Chondrocyte (in vitro differentiated cells): ENCODE data around the gene AMH. TPM values are rescaled to one million over a fixed set of nuclear protein-coding genes. Genes with fewer than 3 reads are reported as not detected.
A peak's percentile ranks its signal among the peaks of the same experiment; 100 is the strongest.

Source experiments
- DNase-seq: peaks from one replicate; pipeline ENCODE4 v3.0.0; 2021; ENCODE audit warnings: mixed read lengths, low spot score
- H3K27ac Mint-ChIP-seq: one replicate; pipeline ENCODE4 v1.8.0; 2021; ENCODE audit warnings: mild to moderate bottlenecking, moderate library complexity, mixed read lengths; ENCODE audit not compliant: unreplicated experiment
- H3K27me3 Mint-ChIP-seq: 2 replicates; pipeline ENCODE4 v1.8.0; 2021; ENCODE audit warnings: low read depth, mixed read lengths
- H3K36me3 Mint-ChIP-seq: 2 replicates; pipeline ENCODE4 v1.8.0; 2021; ENCODE audit warnings: low read depth, mixed read lengths
- H3K4me1 Mint-ChIP-seq: 2 replicates; pipeline ENCODE4 v1.8.0; 2021; ENCODE audit warnings: low read depth, mild to moderate bottlenecking, mixed read lengths
- H3K4me3 Mint-ChIP-seq: one replicate; pipeline ENCODE4 v1.8.0; 2021; ENCODE audit warnings: mild to moderate bottlenecking, moderate library complexity, mixed read lengths; ENCODE audit not compliant: unreplicated experiment
- H3K9me3 Mint-ChIP-seq: 2 replicates; pipeline ENCODE4 v1.8.0; 2021; ENCODE audit warnings: low read depth, mixed read lengths
- total RNA-seq: library from RNA; stranded (reverse); gene quantifications from 3 replicates; pipeline ENCODE4 v1.2.1, GENCODE V29; 2021
- TF ChIP-seq, protein P1 (sequence below): fragments of 200-600 bp; sonication (generic); IDR thresholded peaks from 2 replicates; pipeline ENCODE4 v1.5.0; 2021; ENCODE audit warnings: antibody characterized with exemption, mild to moderate bottlenecking, moderate library complexity

The AMH gene
- total RNA-seq, 1 donor from 2014 or later, result 10.8 TPM

DNA sequence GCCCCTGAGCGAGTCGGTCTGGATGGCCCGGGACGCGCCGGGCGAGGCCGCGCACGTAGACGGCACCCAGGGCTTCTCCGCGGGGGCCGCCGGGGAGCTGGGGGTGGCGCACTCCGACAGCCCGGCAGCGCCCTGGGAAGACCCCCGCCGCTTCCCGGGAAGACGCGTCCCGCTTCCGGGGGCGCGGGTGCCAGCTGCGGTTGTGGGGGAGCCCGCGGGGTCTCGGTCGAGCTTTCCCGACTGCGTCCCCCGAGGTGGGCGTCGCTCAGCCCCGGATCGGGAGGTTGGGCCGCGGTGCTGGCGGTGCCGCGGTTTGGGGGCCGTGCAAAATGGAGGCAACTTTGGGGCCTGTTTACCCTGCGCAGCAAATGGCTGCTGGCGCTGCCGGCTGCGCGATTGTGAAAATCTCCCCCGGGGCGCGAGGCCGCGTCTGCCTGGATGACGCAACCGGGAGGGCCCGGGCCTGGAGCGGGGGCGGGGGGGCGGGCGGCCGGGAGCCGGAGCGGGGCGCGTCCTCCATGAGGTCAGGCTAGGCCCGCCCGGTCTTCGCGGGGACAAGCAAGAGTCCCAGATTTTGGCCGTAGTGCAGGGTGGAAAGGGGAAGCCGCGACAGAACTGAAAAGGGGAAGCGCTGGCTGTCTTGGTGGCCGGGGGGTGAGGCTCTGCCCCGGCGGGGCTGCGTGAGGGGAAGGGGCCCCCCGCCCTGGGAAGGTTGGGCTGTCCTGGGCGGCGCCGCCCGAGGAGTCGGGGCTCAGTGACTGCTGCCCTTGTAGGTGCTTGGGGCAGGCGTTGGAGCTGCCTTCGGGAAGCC lies 21.5 kb downstream of the AMH start:
- Mint-ChIP-seq H3K4me1 (peaks cover 45% of the 10 kb centered on the region), H3K27me3 (no peaks in the 10 kb centered on the region), H3K27ac (peak overlapping the region; percentile 88)

DNA sequence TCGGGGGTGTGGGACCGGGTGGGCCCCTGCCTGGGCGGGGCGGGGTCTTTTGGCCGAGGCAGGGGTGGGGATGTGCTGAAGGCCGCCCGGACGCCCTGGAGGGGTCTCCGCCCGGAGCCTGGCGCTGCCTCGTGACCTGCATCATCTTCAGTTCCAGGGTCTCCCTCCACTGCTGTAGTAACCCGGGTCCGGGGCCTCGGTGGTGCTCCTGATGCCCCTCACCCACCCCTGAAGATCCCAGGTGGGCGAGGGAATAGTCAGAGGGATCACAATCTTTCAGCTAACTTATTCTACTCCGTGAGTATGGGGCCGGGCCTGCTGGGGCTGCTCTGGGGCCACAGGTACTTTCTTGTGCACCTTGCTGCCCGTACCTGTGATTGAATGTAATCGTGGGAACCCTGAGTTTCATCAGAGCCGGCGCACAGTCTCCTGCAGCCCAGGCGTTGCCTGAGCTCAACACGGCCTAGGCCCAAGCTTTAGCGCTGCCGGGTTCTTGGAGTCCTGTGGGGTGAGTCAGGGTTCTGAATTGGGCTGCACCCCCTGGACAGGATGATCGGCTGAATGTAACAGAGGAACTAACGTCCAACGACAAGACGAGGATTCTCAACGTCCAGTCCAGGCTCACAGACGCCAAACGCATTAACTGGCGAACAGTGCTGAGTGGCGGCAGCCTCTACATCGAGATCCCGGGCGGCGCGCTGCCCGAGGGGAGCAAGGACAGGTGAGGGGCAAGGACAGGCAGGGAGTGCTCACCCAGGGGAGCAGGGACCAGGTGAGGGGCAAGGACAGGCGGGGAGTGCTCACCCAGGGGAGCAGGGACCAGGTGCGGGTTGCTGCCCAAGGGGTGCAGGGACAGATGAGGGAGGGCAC lies 22.3 kb downstream of the AMH start:
- Mint-ChIP-seq H3K27me3 (no peaks in the 10 kb centered on the region), H3K36me3 (peaks cover 11% of the 10 kb centered on the region), H3K9me3 (no peaks in the 10 kb centered on the region), H3K4me3 (peak overlapping the region; percentile 90), H3K27ac (peak overlapping the region; percentile 96), H3K4me1 (peaks cover 43% of the 10 kb centered on the region)
- DNase-seq, result no peak
- TF ChIP-seq, protein P1, sequence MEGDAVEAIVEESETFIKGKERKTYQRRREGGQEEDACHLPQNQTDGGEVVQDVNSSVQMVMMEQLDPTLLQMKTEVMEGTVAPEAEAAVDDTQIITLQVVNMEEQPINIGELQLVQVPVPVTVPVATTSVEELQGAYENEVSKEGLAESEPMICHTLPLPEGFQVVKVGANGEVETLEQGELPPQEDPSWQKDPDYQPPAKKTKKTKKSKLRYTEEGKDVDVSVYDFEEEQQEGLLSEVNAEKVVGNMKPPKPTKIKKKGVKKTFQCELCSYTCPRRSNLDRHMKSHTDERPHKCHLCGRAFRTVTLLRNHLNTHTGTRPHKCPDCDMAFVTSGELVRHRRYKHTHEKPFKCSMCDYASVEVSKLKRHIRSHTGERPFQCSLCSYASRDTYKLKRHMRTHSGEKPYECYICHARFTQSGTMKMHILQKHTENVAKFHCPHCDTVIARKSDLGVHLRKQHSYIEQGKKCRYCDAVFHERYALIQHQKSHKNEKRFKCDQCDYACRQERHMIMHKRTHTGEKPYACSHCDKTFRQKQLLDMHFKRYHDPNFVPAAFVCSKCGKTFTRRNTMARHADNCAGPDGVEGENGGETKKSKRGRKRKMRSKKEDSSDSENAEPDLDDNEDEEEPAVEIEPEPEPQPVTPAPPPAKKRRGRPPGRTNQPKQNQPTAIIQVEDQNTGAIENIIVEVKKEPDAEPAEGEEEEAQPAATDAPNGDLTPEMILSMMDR, result no peak

More for the DNA sequence above, 21.5 kb downstream of the AMH start:
- H3K36me3 Mint-ChIP-seq, result peaks cover 11% of the 10 kb centered on the region
- H3K9me3 Mint-ChIP-seq, result no peaks in the 10 kb centered on the region
- TF ChIP-seq, protein P1, result no peak
- no peak for DNase-seq
- H3K4me3 Mint-ChIP-seq, result peak overlapping the region; percentile 90

DNA sequence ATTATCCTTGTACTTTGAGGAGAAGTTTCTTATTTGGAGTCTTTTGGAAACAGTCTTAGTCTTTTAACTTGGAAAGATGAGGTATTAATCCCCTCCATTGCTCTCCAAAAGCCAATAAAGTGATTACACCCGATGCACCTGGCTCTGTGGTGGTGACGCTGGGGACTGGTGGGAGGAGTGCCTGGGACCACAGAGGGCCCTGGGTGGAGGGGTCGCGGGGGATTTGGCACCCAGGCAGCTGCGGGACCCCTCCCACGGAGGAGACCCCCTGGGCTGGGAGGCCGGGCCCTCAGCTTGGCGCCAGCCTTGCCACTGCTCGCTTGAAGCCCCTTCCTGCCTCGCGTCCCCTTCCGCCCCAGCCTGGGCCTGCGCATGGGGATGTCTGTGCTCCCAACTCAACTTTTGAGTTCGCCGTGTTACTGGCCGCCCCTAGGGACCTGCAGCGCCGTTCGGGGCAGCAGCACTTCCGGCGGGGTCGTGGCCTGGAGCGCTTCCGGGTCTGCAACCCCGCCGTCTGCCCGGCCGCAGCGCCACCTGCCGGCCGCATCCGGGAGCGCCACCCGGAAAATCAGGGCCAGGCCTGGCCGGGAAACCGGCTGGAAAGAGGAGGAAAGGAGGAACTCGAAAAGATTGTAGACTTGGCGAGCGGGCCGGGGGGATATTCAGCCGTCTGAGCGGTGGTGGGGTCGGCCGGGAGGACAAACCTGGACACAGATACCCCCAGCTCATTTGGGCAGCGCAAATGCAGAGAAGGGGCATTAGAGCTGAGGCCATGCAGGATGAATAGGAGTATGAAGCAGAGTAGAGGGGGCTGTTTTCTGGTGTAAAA lies 24.4 kb downstream of the AMH start:
- Mint-ChIP-seq H3K36me3 (peaks cover 14% of the 10 kb centered on the region), H3K9me3 (no peaks in the 10 kb centered on the region), H3K4me3 (peak overlapping the region; percentile 65), H3K27ac (peak overlapping the region; percentile 87), H3K27me3 (no peaks in the 10 kb centered on the region), H3K4me1 (peaks cover 33% of the 10 kb centered on the region)
- TF ChIP-seq, protein P1, result peak; percentile 99
- DNase-seq, result no peak

DNA sequence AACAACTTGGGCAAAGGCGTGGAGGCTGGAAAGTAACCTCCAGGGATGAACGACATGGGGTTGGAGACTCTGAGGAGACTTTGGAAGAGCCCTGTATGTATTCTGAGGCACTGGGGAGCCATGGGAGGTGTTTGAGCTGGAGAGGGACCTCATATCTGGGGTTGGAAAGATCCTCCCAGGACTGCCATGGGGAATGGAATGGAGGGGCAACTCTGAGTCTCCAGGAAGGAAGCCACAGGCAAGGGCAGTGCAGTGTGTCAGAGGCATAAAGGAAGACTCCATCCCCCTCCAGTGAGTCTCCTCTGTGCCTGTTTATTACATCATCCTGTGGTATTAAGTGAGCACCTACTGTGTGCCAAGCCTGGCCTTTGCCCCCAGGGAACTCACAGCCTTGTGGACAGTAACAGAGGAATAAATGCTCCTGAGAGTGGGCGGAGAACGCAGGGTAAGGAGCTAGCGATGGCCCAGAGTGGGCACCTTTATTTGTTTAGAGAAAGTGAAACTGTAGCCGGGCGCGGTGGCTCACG lies 25.1 kb downstream of the AMH start:
- peak overlapping the region; percentile 70 for H3K27ac Mint-ChIP-seq
- peaks cover 33% of the 10 kb centered on the region for H3K4me1 Mint-ChIP-seq
- DNase-seq, result no peak
- H3K36me3 Mint-ChIP-seq, result peaks cover 14% of the 10 kb centered on the region
- H3K4me3 Mint-ChIP-seq, result peak overlapping the region; percentile 65
- H3K9me3 Mint-ChIP-seq, result no peaks in the 10 kb centered on the region
- no peaks in the 10 kb centered on the region for H3K27me3 Mint-ChIP-seq
- TF ChIP-seq, protein P1, result no peak
